Measurements from ENCODE around the gene SBF1.

Gene SBF1

DNA sequence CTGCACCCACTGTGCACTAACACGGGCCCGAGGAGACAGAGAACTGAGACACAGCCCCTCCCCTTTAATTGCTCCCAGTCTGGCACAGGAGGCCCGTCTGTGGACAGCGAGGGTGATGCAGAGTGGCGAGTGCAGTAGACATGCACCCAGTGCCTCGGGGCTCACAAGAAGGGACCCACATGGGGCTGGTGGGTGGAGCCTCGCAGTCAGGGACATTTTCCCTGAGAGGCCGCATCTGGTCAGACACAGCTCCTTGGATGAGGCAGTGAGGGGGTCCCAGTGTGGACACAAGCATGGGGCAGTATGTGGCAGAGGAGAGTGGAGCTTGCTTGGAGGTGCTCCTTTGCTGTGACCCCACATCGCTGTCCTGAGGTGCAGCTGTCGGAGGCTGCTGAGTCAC lies 54.8 kb downstream of the SBF1 start:
- no peak overlapping the region for H3K4me3 ChIP-seq (ENCODE audit: low read length)
- TF ChIP-seq CTCF (IDR thresholded peaks at IDR 0.05; ENCODE audit: insufficient read depth, low read depth, low read length, missing control alignments): no peak
- no peak for DNase-seq (ENCODE audit: low read depth)

- DNase-seq (ENCODE audit: low read depth): no peak
- TF ChIP-seq CTCF (IDR thresholded peaks at IDR 0.05; ENCODE audit: insufficient read depth, low read depth, low read length, missing control alignments): no peak
Measured at GRCh38 chr22:50419116-50419515, 55.7 kb downstream of the SBF1 start.

GRCh38 chr22:50418624-50419023 lies 56.2 kb downstream of the SBF1 start:
- no peak for TF ChIP-seq CTCF (IDR thresholded peaks at IDR 0.05; ENCODE audit: insufficient read depth, low read depth, low read length, missing control alignments)
- DNase-seq (ENCODE audit: low read depth): no peak
- no peak overlapping the region for H3K4me3 ChIP-seq (ENCODE audit: low read length)

More at GRCh38 chr22:50419116-50419515, 55.7 kb downstream of the SBF1 start:
- H3K4me3 ChIP-seq (ENCODE audit: low read length): no peak overlapping the region

DNA sequence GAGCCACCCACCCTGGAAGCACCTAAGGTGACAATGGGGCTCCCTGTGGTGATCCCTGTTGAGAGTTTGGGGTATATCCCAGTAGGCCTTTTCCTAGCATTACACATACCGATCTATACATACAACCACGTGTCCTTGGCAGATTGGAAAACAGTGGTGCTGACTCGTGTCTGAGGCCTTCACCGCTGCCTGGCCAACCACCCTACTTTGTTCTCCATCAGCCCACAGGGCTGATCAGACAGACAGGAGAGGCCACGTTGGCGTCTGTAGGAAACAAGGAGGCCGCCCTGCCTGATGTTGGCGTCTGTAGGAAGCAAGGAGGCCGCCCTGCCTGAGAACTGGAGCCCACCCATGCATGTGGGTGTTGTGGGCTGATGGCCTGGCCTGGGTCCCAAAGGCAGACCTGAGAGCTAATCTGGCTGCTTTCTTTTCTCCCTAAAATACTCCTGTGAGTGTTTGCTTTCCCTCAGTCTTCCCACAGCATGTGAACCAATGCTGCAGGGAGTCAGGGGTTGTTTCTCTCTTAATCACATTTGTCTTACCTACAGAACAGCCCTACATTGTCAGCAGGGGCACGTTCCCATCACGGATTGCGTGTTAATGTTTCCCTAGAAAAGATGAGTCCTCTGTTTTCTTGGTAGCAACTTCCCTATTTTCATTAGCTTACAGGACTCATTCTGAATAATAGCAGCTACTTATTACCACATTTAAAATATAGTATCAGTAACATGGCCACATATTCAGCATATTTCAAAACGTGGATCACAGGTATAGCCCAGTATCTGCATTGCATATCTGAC lies 57.2 kb downstream of the SBF1 start:
- DNase-seq (ENCODE audit: low read depth): no peak
- no peak overlapping the region for H3K4me3 ChIP-seq (ENCODE audit: low read length)

GRCh38 chr22:50416996-50417395 lies 57.8 kb downstream of the SBF1 start:
- TF ChIP-seq CTCF (IDR thresholded peaks at IDR 0.05; ENCODE audit: insufficient read depth, low read depth, low read length, missing control alignments): no peak
- H3K4me3 ChIP-seq (ENCODE audit: low read length): no peak overlapping the region
- DNase-seq (ENCODE audit: low read depth): no peak

More for the DNA sequence above, 57.2 kb downstream of the SBF1 start:
- TF ChIP-seq CTCF (IDR thresholded peaks at IDR 0.05; ENCODE audit: insufficient read depth, low read depth, low read length, missing control alignments): no peak

- TF ChIP-seq CTCF (IDR thresholded peaks at IDR 0.05; ENCODE audit: insufficient read depth, low read depth, low read length, missing control alignments): no peak
- no peak for DNase-seq (ENCODE audit: low read depth)
Measured at GRCh38 chr22:50415426-50415825, 59.4 kb downstream of the SBF1 start.

More at GRCh38 chr22:50415426-50415825, 59.4 kb downstream of the SBF1 start:
- H3K4me3 ChIP-seq (ENCODE audit: low read length): no peak overlapping the region

Data from epithelial cell of esophagus (primary cell).